Neural cell (in vitro differentiated cells): ENCODE measurements around the gene DUT.

Source experiments
- EP300 ChIP-seq: fragments of 450-650 bp; conservative IDR thresholded peaks from 2 replicates; pipeline ENCODE4 v1.6.1; 2014; ENCODE audit warnings: antibody characterized with exemption, mild to moderate bottlenecking, moderate library complexity; ENCODE audit not compliant: poor library complexity, severe bottlenecking
- EZH2 ChIP-seq: fragments of 200-600, 300-800 bp; shearing (Covaris generic), sonication (generic); IDR thresholded peaks from 2 replicates; pipeline ENCODE4 v1.6.1; 2014; ENCODE audit warnings: antibody characterized with exemption, low read length, borderline replicate concordance, mild to moderate bottlenecking; ENCODE audit not compliant: insufficient read depth, poor library complexity, severe bottlenecking
- POLR2AphosphoS5 ChIP-seq: IDR thresholded peaks from 2 replicates; pipeline ENCODE4 v1.6.1; 2012
- SMC3 ChIP-seq: fragments of 450-650 bp; conservative IDR thresholded peaks from 2 replicates; pipeline ENCODE4 v1.6.1; 2014; ENCODE audit warnings: antibody characterized with exemption, mild to moderate bottlenecking, moderate library complexity; ENCODE audit not compliant: poor library complexity
- TAF1 ChIP-seq: IDR thresholded peaks from 2 replicates; pipeline ENCODE4 v1.6.1; 2012; ENCODE audit warnings: low read depth
- TF ChIP-seq, protein P1 (sequence below): fragments of 450-650 bp; IDR thresholded peaks from 2 replicates; pipeline ENCODE4 v1.5.1; 2014; ENCODE audit warnings: antibody characterized with exemption, mild to moderate bottlenecking, moderate library complexity; ENCODE audit not compliant: poor library complexity, severe bottlenecking

DNA sequence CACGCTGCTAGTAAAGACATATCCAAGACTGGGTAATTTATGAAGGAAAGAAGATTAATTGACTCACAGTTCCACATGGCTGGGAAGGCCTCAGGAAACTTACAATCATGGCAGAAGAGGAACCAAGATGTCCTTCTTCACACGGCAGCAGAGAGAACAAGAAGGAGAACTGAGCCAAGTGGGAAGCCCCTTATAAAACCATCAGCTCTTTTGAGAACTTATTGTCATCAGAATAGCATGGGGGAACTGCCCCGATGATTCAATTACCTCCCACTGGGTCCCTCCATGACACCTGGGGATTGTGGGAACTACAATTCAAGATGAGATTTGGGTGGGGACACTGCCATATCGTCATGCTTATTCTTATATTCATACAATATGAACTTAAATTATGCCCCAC is 49.0 kb downstream of the DUT start:
- TF ChIP-seq, protein P1, sequence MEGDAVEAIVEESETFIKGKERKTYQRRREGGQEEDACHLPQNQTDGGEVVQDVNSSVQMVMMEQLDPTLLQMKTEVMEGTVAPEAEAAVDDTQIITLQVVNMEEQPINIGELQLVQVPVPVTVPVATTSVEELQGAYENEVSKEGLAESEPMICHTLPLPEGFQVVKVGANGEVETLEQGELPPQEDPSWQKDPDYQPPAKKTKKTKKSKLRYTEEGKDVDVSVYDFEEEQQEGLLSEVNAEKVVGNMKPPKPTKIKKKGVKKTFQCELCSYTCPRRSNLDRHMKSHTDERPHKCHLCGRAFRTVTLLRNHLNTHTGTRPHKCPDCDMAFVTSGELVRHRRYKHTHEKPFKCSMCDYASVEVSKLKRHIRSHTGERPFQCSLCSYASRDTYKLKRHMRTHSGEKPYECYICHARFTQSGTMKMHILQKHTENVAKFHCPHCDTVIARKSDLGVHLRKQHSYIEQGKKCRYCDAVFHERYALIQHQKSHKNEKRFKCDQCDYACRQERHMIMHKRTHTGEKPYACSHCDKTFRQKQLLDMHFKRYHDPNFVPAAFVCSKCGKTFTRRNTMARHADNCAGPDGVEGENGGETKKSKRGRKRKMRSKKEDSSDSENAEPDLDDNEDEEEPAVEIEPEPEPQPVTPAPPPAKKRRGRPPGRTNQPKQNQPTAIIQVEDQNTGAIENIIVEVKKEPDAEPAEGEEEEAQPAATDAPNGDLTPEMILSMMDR: no peak
- TF ChIP-seq TAF1: no peak
- no peak for TF ChIP-seq POLR2AphosphoS5
- no peak for TF ChIP-seq EZH2
- no peak for TF ChIP-seq EP300
- TF ChIP-seq SMC3: no peak
